GM12878 (cell line): ENCODE measurements around the gene REEP5. TPM values are rescaled to one million over a fixed set of nuclear protein-coding genes. Genes with fewer than 3 reads are reported as not detected.

ENCODE experiments used
- ATAC-seq: fragments of 200-7000 bp; cut with Tn5 transposase; 3 replicates; pipeline ENCODE4 v1.9.1; 2020; ENCODE audit warnings: mild to moderate bottlenecking, moderate library complexity
- BruUV-seq: library from RNA; stranded (reverse); fragments of 400-500 nt; replicated peaks from 2 replicates; lab custom pipeline; 2021; lab: Mats Ljungman, UMichigan
- CTCF ChIA-PET: fragments of 300-600 bp; sonication (Branson Sonifier 250); formaldehyde crosslinking; extraction: SDS; loops from one replicate; lab custom pipeline; 2021; ENCODE audit warnings: inconsistent platforms; lab: Yijun Ruan, JAX
- POLR2A ChIA-PET: fragments of 350-600 bp; formaldehyde crosslinking; extraction: SDS; loops from one replicate; lab custom pipeline; 2021; ENCODE audit warnings: inconsistent platforms; lab: Charles Lee
- RAD21 ChIA-PET: fragments of 300-600 bp; sonication (Branson Sonifier 250); formaldehyde crosslinking; loops from one replicate; lab custom pipeline; 2023; ENCODE audit warnings: antibody characterized with exemption; ENCODE audit not compliant: unreplicated experiment; lab: Charles Lee
- SMC1A ChIA-PET: fragments of 300-600 bp; sonication (Branson Sonifier 250); formaldehyde crosslinking; loops from one replicate; lab custom pipeline; 2023; ENCODE audit not compliant: unreplicated experiment, uncharacterized antibody; lab: Charles Lee
- DNase-seq: peaks from one replicate; pipeline ENCODE4 v3.0.0-alpha.2; 2011; ENCODE audit warnings: low read depth, low spot score
- FAIRE-seq: peaks from 3 replicates; lab custom pipeline; 2011; peaks lifted over from hg19 to GRCh38; lab: Jason Lieb, UNC
- H2AFZ ChIP-seq: 2 replicates; pipeline ENCODE4 v1.6.0; 2011; ENCODE audit warnings: low read depth, low read length, control low read depth; ENCODE audit not compliant: control insufficient read depth
- H3K27ac ChIP-seq: 2 replicates; pipeline ENCODE4 v1.5.1; 2011; ENCODE audit warnings: control low read depth; ENCODE audit not compliant: control insufficient read depth, insufficient read depth
- H3K27me3 ChIP-seq, 2 experiments: replicated peaks in 1 of 2; 2 replicates each; pipeline versions ENCODE4 v1.6.0 to v1.6.1; 2011; ENCODE audit warnings: low read length in 1 of 2; ENCODE audit not compliant: control insufficient read depth in 2 of 2, insufficient read depth in 2 of 2
- H3K36me3 ChIP-seq, 2 experiments: 2 replicates each; pipeline ENCODE4 v1.5.1; 2011; ENCODE audit warnings: low read length in 1 of 2; ENCODE audit not compliant: control insufficient read depth in 2 of 2, insufficient read depth in 2 of 2
- H3K4me1 ChIP-seq: 2 replicates; pipeline ENCODE4 v1.6.1; 2011; ENCODE audit warnings: mild to moderate bottlenecking, low read length, moderate library complexity, mixed read lengths; ENCODE audit not compliant: control insufficient read depth, insufficient read depth
- H3K4me2 ChIP-seq: 2 replicates; pipeline ENCODE4 v1.6.0; 2011; ENCODE audit warnings: control low read depth; ENCODE audit not compliant: control insufficient read depth, insufficient read depth
- H3K4me3 ChIP-seq: fragments of 200-600 bp; sonication (generic); 2 replicates; pipeline ENCODE4 v1.5.1; 2016
- H3K79me2 ChIP-seq: 2 replicates; pipeline ENCODE4 v1.6.0; 2011; ENCODE audit warnings: low read length; ENCODE audit not compliant: control insufficient read depth, insufficient read depth
- H3K9ac ChIP-seq: 2 replicates; pipeline ENCODE4 v1.8.0; 2011; ENCODE audit warnings: low read length, control low read depth, mixed read lengths; ENCODE audit not compliant: control insufficient read depth, insufficient read depth
- H3K9me3 ChIP-seq: replicated peaks from 3 replicates; pipeline ENCODE4 v1.5.1; 2011; ENCODE audit warnings: mild to moderate bottlenecking, low read length; ENCODE audit not compliant: control insufficient read depth, insufficient read depth
- H4K20me1 ChIP-seq: 2 replicates; pipeline ENCODE4 v1.6.0; 2011; ENCODE audit not compliant: control insufficient read depth, insufficient read depth
- CBFB ChIP-seq: IDR thresholded peaks from 2 replicates; pipeline ENCODE4 v1.6.1; 2016; ENCODE audit warnings: antibody characterized with exemption, low read depth
- CBX5 ChIP-seq: sonication (generic); IDR thresholded peaks from 2 replicates; pipeline ENCODE4 v1.6.1; 2016; ENCODE audit warnings: low read depth, moderate library complexity, mild to moderate bottlenecking, inconsistent platforms
- CEBPB ChIP-seq, 2 experiments: fragments of 150-350 bp in 1 of 2; IDR thresholded peaks; 2 replicates each; pipeline ENCODE4 v1.6.1; 2012 to 2014; ENCODE audit warnings: low read depth in 2 of 2, low read length in 2 of 2, borderline replicate concordance in 1 of 2, inconsistent platforms in 1 of 2
- CHD1 ChIP-seq: IDR thresholded peaks from 2 replicates; pipeline ENCODE4 v1.6.1; 2012; ENCODE audit warnings: low read depth, low read length, improper control_type of control experiment
- E2F8 ChIP-seq: fragments of 450-650 bp; IDR thresholded peaks from 2 replicates; pipeline ENCODE4 v1.6.1; 2018; ENCODE audit warnings: mild to moderate bottlenecking, low read depth, moderate library complexity; ENCODE audit not compliant: partially characterized antibody
- FOS ChIP-seq: IDR thresholded peaks from 3 replicates; pipeline ENCODE4 v1.6.1; 2011; ENCODE audit warnings: borderline replicate concordance; ENCODE audit not compliant: insufficient read length; ENCODE audit errors: extremely low read depth
- GATAD2B ChIP-seq: fragments of 450-650 bp; conservative IDR thresholded peaks from 2 replicates; pipeline ENCODE4 v1.6.1; 2017; ENCODE audit warnings: low read depth, mild to moderate bottlenecking, moderate library complexity
- HDAC2 ChIP-seq: fragments of 200-600 bp; sonication (generic); IDR thresholded peaks from 2 replicates; pipeline ENCODE4 v1.6.1; 2017
- IKZF2 ChIP-seq, 2 experiments: fragments of 450-650 bp; IDR thresholded peaks; 2 replicates each; pipeline ENCODE4 v1.6.1; 2017; ENCODE audit warnings: mild to moderate bottlenecking in 2 of 2, moderate library complexity in 2 of 2
- MAX ChIP-seq: IDR thresholded peaks from 2 replicates; pipeline ENCODE4 v1.6.1; 2012; ENCODE audit warnings: low read depth, low read length, improper control_type of control experiment
- NBN ChIP-seq: fragments of 450-650 bp; IDR thresholded peaks from 2 replicates; pipeline ENCODE4 v1.6.1; 2016
- NFIC ChIP-seq: IDR thresholded peaks from 2 replicates; pipeline ENCODE4 v1.6.1; 2012; ENCODE audit warnings: low read depth, mild to moderate bottlenecking, inconsistent platforms, low read length, moderate library complexity
- RAD21 ChIP-seq: IDR thresholded peaks from 2 replicates; pipeline ENCODE4 v1.6.1; 2011; ENCODE audit warnings: mild to moderate bottlenecking, low read depth, low read length, moderate library complexity; ENCODE audit not compliant: insufficient read depth
- RUNX3 ChIP-seq: IDR thresholded peaks from 2 replicates; pipeline ENCODE4 v1.6.1; 2012; ENCODE audit warnings: low read length, inconsistent platforms
- SRF ChIP-seq, 2 experiments: IDR thresholded peaks; 2 replicates each; pipeline ENCODE4 v1.6.1; 2011; ENCODE audit warnings: low read depth in 2 of 2, low read length in 2 of 2, mild to moderate bottlenecking in 1 of 2, moderate library complexity in 1 of 2
- TBL1XR1 ChIP-seq: IDR thresholded peaks from 2 replicates; pipeline ENCODE4 v1.6.1; 2012; ENCODE audit warnings: low read depth, low read length, improper control_type of control experiment
- USF1 ChIP-seq: IDR thresholded peaks from 2 replicates; pipeline ENCODE4 v1.6.1; 2011; ENCODE audit warnings: borderline replicate concordance, low read depth, mild to moderate bottlenecking, moderate library complexity, mixed read lengths, low read length; ENCODE audit not compliant: insufficient read depth; ENCODE audit errors: extremely low read length
- YBX1 ChIP-seq: fragments of 450-650 bp; IDR thresholded peaks from 2 replicates; pipeline ENCODE4 v1.6.1; 2016; ENCODE audit warnings: antibody characterized with exemption
- ZBED1 ChIP-seq: IDR thresholded peaks from 2 replicates; pipeline ENCODE4 v1.6.1; 2016; ENCODE audit warnings: borderline replicate concordance
- ZNF274 ChIP-seq: IDR thresholded peaks from one replicate; pipeline ENCODE4 v1.8.0; 2011; ENCODE audit not compliant: insufficient read length, insufficient read depth
- ZNF384 ChIP-seq: IDR thresholded peaks from 2 replicates; pipeline ENCODE4 v1.6.1; 2012; ENCODE audit warnings: low read depth, mild to moderate bottlenecking, low read length, improper control_type of control experiment, borderline replicate concordance
- WGBS: methylation state at CpG from one replicate; pipeline ENCODE4 v1.1.6; 2016; ENCODE audit warnings: low lambda C conversion rate; ENCODE audit not compliant: insufficient replicate concordance, insufficient coverage; ENCODE audit errors: missing lambda C conversion rate; 5-methylcytosine and 5-hydroxymethylcytosine counted together
- in situ Hi-C: fragments of 300-500 bp; cut with MboI; formaldehyde crosslinking; loops from 9 replicates; pipeline ENCODE4 v1.14.3; 2018; ENCODE audit warnings: mixed read lengths
- intact Hi-C: fragments of 100-400 bp; cut with micrococcal nuclease; formaldehyde crosslinking; loops from one replicate; pipeline ENCODE4 v1.14.2; 2022; ENCODE audit not compliant: unreplicated experiment
- polyA plus RNA-seq, 11 experiments: library from polyadenylated mRNA; depleted of rRNA in 4 of 11; unstranded in 6 of 11; stranded (reverse) in 5 of 11; fragments of >200 nt; fragmentation: Nextera tagmentation in 4 of 11; fragmentation: Illumina TruSeq in 1 of 11; extraction: Ambion mirVana in 4 of 11; extraction: Trizol in 1 of 11; gene quantifications; 1 replicate in 1 of 11; 2 replicates in 10 of 11; pipeline versions ENCODE4 v1.2.1 to v1.2.3, GENCODE V29; 2011 to 2016; ENCODE audit warnings: inconsistent platforms in 2 of 11, missing spikeins in 2 of 11, low read depth in 1 of 11
- total RNA-seq, 4 experiments: library from RNA; depleted of rRNA in 3 of 4; stranded (reverse); fragments of >200 nt in 3 of 4; fragmentation: Illumina TruSeq in 1 of 4; extraction: Trizol in 1 of 4; gene quantifications; 2 replicates each; pipeline versions ENCODE4 v1.2.1 to v1.2.3, GENCODE V29; 2013 to 2021

REEP5 gene
- total and polyA plus RNA-seq, 10 of the 15 experiments (the other 5 are each of a cell fraction or from before 2014, with no cell fraction given), result 30.5 to 211 (median 113) TPM

- Histone ChIP-seq H3K4me3 (peak overlapping the region; percentile 57; the same call in 1 of the 2 replicates), H3K4me1 (peaks cover 61% of the 10 kb centered on the region), H3K9me3 (no peaks in the 10 kb centered on the region), H3K36me3 (no peaks in the 10 kb centered on the region), H4K20me1 (no peaks in the 10 kb centered on the region), H2AFZ (peak overlapping the region; percentile 89), H3K27me3 (no peaks in the 10 kb centered on the region), H3K9ac (peak overlapping the region; percentile 31; the same call in 1 of the 2 replicates), H3K4me2 (peak overlapping the region; percentile 57), H3K27ac (peak overlapping the region; percentile 72), H3K79me2 (peaks cover 33% of the 10 kb centered on the region)
- POLR2A ChIA-PET, result interaction anchor here (0.6 to 5.3 kb wide), 7 partner anchors 8 to 395 kb away, joined by 3 to 20 read pairs (median 4); partner anchors contain the start of genes DCP2 and SRP19
- intact Hi-C loops, result loop anchor here (1.0 to 5.0 kb wide), 3 partner anchors 40 to 62 kb away; partner anchors contain the start of genes DCP2 and SRP19
- in situ Hi-C loops, result no loop called here
- CTCF ChIA-PET, result interaction anchor here (0.8 to 4.1 kb wide), 9 partner anchors 8 to 375 kb away, joined by 3 to 16 read pairs (median 6); partner anchors contain the start of gene DCP2
- SMC1A ChIA-PET, result interaction anchor here (0.6 to 3.9 kb wide), 10 partner anchors 8 to 749 kb away, joined by 3 to 26 read pairs (median 4); partner anchors contain the start of gene SRP19
- FAIRE-seq (no peak), DNase-seq (no peak), ATAC-seq (no peak)
- RAD21 ChIA-PET, result interaction anchor here (1.1 to 9.7 kb wide), 6 partner anchors 12 to 232 kb away, joined by 3 to 85 read pairs (median 6); partner anchors contain the start of genes DCP2 and SRP19
- BruUV-seq, result no TSS peak
- 15% methylated on average over 5 of the region's 6 CpGs for WGBS
- TF ChIP-seq CHD1 (no peak), MAX (no peak), CBFB (no peak), ZNF274 (no peak), NBN (0 out of 2 replicates have a peak, but pooled peaks have one; percentile 12), RAD21 (no peak), FOS (no peak), YBX1 (no peak), CEBPB (IDR thresholded peaks at IDR 0.05; ENCODE audit: borderline replicate concordance in 1 of 2, low read depth in 2 of 2, low read length in 2 of 2) (no peak), USF1 (no peak), IKZF2 (IDR thresholded peaks at IDR 0.05) (no peak), GATAD2B (no peak), SRF (IDR thresholded peaks at IDR 0.05; ENCODE audit: low read depth in 2 of 2, low read length in 2 of 2) (no peak), HDAC2 (no peak), TBL1XR1 (no peak), ZBED1 (no peak), CBX5 (0 out of 2 replicates have a peak, but pooled peaks have one; percentile 23), RUNX3 (peak; percentile 48; the same call in 1 of the 2 replicates), NFIC (no peak), E2F8 (no peak), ZNF384 (peak; percentile 17; the same call in 1 of the 2 replicates)
Observed at GRCh38 chr5:112923988-112924387, 2.0 kb upstream of the REEP5 start.
